Peyer's patch (tissue), 4 donors: ENCODE data around the gene PTGES.

Experiments
- POLR2A ChIP-seq, 2 donors: fragments of 450-650 bp; IDR thresholded peaks; one replicate each; pipeline ENCODE4 v1.5.1; 2017; ENCODE audit warnings: antibody characterized with exemption in 2 of 2, mild to moderate bottlenecking in 2 of 2, moderate library complexity in 2 of 2
- TF ChIP-seq, protein P1 (sequence below), 6 experiments: fragments of 450-650 bp in 4 of 6; fragments of 200-600 bp in 2 of 6; sonication (generic) in 1 of 6; IDR thresholded peaks; one replicate each; pipeline ENCODE4 v1.5.1; 2017 to 2019; ENCODE audit warnings: antibody characterized with exemption in 6 of 6, mild to moderate bottlenecking in 3 of 6, moderate library complexity in 1 of 6

DNA sequence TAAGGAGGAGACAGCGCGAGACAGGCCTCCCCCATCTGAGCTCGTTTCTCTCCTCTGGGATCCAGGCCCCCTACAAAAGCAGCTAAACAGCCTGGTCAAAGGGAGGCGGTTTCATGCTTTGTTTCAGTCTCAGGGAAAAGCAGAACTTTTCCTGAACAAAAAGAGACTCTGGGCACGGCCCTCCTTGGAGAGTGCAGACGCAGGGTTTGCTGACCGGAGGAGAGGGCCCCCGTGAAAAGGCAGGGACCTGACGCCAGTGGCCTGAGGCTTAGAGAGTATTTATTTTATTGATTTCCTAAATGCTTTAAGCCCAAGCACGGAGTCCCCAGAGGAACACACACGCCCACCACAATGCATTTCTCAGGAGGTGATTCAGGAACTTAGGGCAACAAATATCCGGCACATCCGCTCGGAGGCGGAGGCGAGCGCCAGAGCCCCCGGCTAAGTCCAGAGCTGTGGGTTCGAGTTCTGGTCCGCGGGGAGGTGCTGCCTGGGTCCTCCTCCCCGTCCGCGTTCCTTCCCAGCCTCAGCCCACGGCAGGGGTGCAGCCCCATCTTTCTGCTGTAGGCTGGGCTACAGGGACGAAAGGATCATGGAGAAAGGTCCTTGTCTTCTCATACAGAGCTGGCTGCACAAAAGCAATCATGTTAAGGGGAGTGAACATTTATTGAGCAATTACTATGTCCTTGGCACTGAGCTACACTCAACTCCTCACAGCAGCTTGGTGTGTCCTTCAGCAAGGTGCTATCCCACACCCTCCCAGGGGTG is 40.0 kb downstream of the PTGES start:
- TF ChIP-seq, protein P1, sequence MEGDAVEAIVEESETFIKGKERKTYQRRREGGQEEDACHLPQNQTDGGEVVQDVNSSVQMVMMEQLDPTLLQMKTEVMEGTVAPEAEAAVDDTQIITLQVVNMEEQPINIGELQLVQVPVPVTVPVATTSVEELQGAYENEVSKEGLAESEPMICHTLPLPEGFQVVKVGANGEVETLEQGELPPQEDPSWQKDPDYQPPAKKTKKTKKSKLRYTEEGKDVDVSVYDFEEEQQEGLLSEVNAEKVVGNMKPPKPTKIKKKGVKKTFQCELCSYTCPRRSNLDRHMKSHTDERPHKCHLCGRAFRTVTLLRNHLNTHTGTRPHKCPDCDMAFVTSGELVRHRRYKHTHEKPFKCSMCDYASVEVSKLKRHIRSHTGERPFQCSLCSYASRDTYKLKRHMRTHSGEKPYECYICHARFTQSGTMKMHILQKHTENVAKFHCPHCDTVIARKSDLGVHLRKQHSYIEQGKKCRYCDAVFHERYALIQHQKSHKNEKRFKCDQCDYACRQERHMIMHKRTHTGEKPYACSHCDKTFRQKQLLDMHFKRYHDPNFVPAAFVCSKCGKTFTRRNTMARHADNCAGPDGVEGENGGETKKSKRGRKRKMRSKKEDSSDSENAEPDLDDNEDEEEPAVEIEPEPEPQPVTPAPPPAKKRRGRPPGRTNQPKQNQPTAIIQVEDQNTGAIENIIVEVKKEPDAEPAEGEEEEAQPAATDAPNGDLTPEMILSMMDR (IDR thresholded peaks at IDR 0.05) = no peak
- no peak for TF ChIP-seq POLR2A (IDR thresholded peaks at IDR 0.05)
